ENCODE data around the gene AVPI1. TPM values are rescaled to one million over a fixed set of nuclear protein-coding genes. Genes with fewer than 3 reads are reported as not detected.
A peak's percentile ranks its signal among the peaks of the same experiment; 100 is the strongest.

The AVPI1 gene
- total and polyA plus RNA-seq, 2 of the 13 experiments (the other 11 are each of a cell fraction or from before 2014, with no cell fraction given) = 39.8 to 61.2 TPM

DNA sequence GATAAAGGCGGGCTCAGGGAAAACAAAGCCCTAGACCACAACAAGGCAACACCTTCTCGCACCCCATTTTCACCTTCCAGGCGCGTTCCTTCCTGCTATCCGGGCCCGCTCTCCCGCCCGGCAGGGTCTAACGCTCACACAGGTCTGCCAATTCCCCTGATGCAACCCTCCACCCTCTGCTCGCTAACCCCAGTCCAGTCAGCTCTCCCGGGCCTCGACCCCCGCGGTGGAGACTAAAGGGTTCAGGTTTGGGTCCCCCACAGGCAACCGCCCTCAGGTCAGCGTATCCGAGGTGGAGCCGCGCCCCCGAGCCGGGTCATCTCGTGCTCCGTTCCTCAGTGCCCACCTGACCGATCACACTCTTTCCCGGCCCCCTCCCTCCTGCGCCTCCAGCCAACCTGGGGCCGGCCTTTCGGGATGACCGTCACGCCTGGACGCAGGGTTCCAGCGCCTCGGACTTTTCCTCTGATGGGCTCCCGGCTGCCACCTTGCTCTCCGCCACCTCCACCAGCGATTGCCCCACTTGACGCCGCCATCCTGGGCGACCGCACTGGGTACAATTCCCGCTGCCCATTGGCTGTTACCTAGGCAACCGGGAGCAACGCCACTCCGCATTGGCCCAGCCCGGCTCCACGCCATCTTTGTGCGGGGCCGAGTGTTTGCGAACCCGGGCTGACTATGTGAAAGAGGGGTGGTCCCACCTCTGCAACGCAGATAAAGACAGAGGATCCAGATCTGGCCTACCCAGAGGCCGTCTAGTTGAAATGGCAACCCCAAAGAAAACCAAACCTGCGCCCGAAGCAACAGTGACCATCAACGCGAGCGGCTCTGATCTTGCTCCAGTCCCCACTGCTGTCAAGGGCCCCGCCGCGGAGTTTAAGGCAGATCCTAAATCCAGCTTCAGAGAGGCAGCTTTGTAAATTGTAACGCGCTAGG, 53.8 kb downstream of the AVPI1 start, which contains the start of gene MORN4 (continued):
- peak; percentile 32; the same call in 1 of the 2 replicates for TF ChIP-seq STAT6 (CRISPR knock-in tag; IDR thresholded peaks at IDR 0.05; ENCODE audit: borderline replicate concordance)
- TF ChIP-seq ZNF891 (CRISPR knock-in tag; IDR thresholded peaks at IDR 0.05) = peak; percentile 66; the same call in 1 of the 2 replicates
- TF ChIP-seq ZNF530 (CRISPR knock-in tag; IDR thresholded peaks at IDR 0.05; ENCODE audit: low read depth) = no peak
- TF ChIP-seq SUZ12 (IDR thresholded peaks at IDR 0.05; ENCODE audit: low read depth, low read length) = no peak
- TF ChIP-seq ZSCAN30 (CRISPR knock-in tag; IDR thresholded peaks at IDR 0.05) = no peak
- no peak; the same call in 1 of the 2 replicates for TF ChIP-seq HNF4A (CRISPR knock-in tag; IDR thresholded peaks at IDR 0.05)
- no peak for TF ChIP-seq ZNF296 (CRISPR knock-in tag; conservative IDR thresholded peaks at IDR 0.05)
- no peak for TF ChIP-seq ZNF782 (CRISPR knock-in tag; IDR thresholded peaks at IDR 0.05; ENCODE audit: borderline replicate concordance)
- no peak for TF ChIP-seq ZNF468 (CRISPR knock-in tag; IDR thresholded peaks at IDR 0.05)
- no peak for TF ChIP-seq HNRNPH1 (optimal IDR thresholded peaks at IDR 0.05; ENCODE audit: low read depth, low read length)
- peak; percentile 42; the same call in 1 of the 2 replicates for TF ChIP-seq ZNF124 (CRISPR knock-in tag; IDR thresholded peaks at IDR 0.05)
- TF ChIP-seq GMEB1 (CRISPR knock-in tag; IDR thresholded peaks at IDR 0.05; ENCODE audit: borderline replicate concordance) = peak; percentile 47; the same call in 1 of the 2 replicates
- TF ChIP-seq AKAP8 (CRISPR knock-in tag; IDR thresholded peaks at IDR 0.05) = 0 out of 2 replicates have a peak, but pooled peaks have one; percentile 40
- TF ChIP-seq NFE2 (CRISPR knock-in tag; IDR thresholded peaks at IDR 0.05) = no peak
- TF ChIP-seq ZNF614 (CRISPR knock-in tag; IDR thresholded peaks at IDR 0.05; ENCODE audit: borderline replicate concordance) = peak; percentile 26; the same call in 1 of the 2 replicates
- TF ChIP-seq ZNF547 (CRISPR knock-in tag; IDR thresholded peaks at IDR 0.05) = no peak
- peak; percentile 47; the same call in 1 of the 2 replicates for TF ChIP-seq MYPOP (CRISPR knock-in tag; IDR thresholded peaks at IDR 0.05)
- TF ChIP-seq HNRNPLL (IDR thresholded peaks at IDR 0.05; ENCODE audit: low read depth, low read length, poor library complexity, severe bottlenecking) = peak; percentile 68
- TF ChIP-seq KLF16 (CRISPR knock-in tag; IDR thresholded peaks at IDR 0.05) = peak in 1 of 2 experiments; percentile 56; a peak in 2 of 4 replicates
- TF ChIP-seq ZNF780A (CRISPR knock-in tag; IDR thresholded peaks at IDR 0.05) = no peak
- TF ChIP-seq ZFAT (CRISPR knock-in tag; conservative IDR thresholded peaks at IDR 0.05) = no peak
- TF ChIP-seq ZNF629 (CRISPR knock-in tag; conservative IDR thresholded peaks at IDR 0.05) = no peak
- TF ChIP-seq ZNF367 (CRISPR knock-in tag; IDR thresholded peaks at IDR 0.05; ENCODE audit: borderline replicate concordance) = no peak
- TF ChIP-seq NFRKB (IDR thresholded peaks at IDR 0.05) = no peak
- no peak for TF ChIP-seq THYN1 (CRISPR knock-in tag; IDR thresholded peaks at IDR 0.05; ENCODE audit: borderline replicate concordance, low read depth)

Measured in HepG2 (cell line).